PC-3 (cell line): Measurements from ENCODE around the gene RBM20. TPM values are rescaled to one million over a fixed set of nuclear protein-coding genes. Genes with fewer than 3 reads are reported as not detected.

Experiments
- ATAC-seq: fragments of 200-7000 bp; cut with Tn5 transposase; 2 replicates; pipeline ENCODE4 v1.9.1; 2020; ENCODE audit warnings: mild to moderate bottlenecking, moderate library complexity
- BruUV-seq: library from RNA; stranded (reverse); fragments of 400-500 nt; replicated peaks from 2 replicates; lab custom pipeline; 2021; lab: Mats Ljungman, UMichigan
- CTCF ChIA-PET: fragments of 300-600 bp; sonication (Branson Sonifier 250); formaldehyde crosslinking; loops from one replicate; lab custom pipeline; 2022; ENCODE audit warnings: antibody characterized with exemption; lab: Charles Lee
- POLR2A ChIA-PET: fragments of 300-600 bp; sonication (Branson Sonifier 250); formaldehyde crosslinking; loops from one replicate; lab custom pipeline; 2022; ENCODE audit warnings: antibody characterized with exemption; ENCODE audit not compliant: unreplicated experiment; lab: Charles Lee
- DNase-seq: peaks from one replicate; pipeline ENCODE4 v3.0.0-alpha.2; 2015
- H2AFZ ChIP-seq: fragments of 300-600 bp; sonication (generic); 2 replicates; pipeline ENCODE4 v1.6.0; 2016; ENCODE audit warnings: antibody characterized with exemption, low read length
- H3F3A ChIP-seq: fragments of 300-600 bp; sonication (generic); one replicate; pipeline ENCODE4 v1.6.0; 2017; ENCODE audit warnings: antibody characterized with exemption, low read length, control low read depth, mild to moderate bottlenecking; ENCODE audit not compliant: unreplicated experiment
- H3K27ac ChIP-seq: fragments of 300-600 bp; sonication (generic); 2 replicates; pipeline ENCODE4 v1.5.1; 2016; ENCODE audit warnings: mild to moderate bottlenecking, low read length
- H3K27me3 ChIP-seq: fragments of 300-600 bp; sonication (generic); 2 replicates; pipeline ENCODE4 v1.6.1; 2016; ENCODE audit warnings: low read length, mixed read lengths
- H3K36me3 ChIP-seq: fragments of 300-600 bp; sonication (generic); 2 replicates; pipeline ENCODE4 v1.6.1; 2016; ENCODE audit warnings: low read depth, mixed run types, low read length, mixed read lengths
- H3K4me1 ChIP-seq: fragments of 300-600 bp; sonication (generic); 2 replicates; pipeline ENCODE4 v1.5.1; 2016; ENCODE audit warnings: low read length; ENCODE audit not compliant: insufficient read depth
- H3K4me2 ChIP-seq: fragments of 300-600 bp; sonication (generic); 2 replicates; pipeline ENCODE4 v1.6.0; 2016; ENCODE audit warnings: low read length
- H3K4me3 ChIP-seq: fragments of 300-600 bp; sonication (generic); 2 replicates; pipeline ENCODE4 v1.5.1; 2016; ENCODE audit warnings: mild to moderate bottlenecking, low read length, mixed read lengths
- H3K79me2 ChIP-seq: fragments of 300-600 bp; sonication (generic); 2 replicates; pipeline ENCODE4 v1.6.1; 2017; ENCODE audit warnings: low read length, mixed read lengths
- H3K9ac ChIP-seq: fragments of 300-600 bp; sonication (generic); 2 replicates; pipeline ENCODE4 v1.6.0; 2016; ENCODE audit warnings: mild to moderate bottlenecking, low read length
- H3K9me2 ChIP-seq: fragments of 300-600 bp; sonication (generic); replicated peaks from 2 replicates; pipeline ENCODE4 v1.6.1; 2016; ENCODE audit warnings: mixed run types, low read length, mixed read lengths
- H3K9me3 ChIP-seq: fragments of 300-600 bp; sonication (generic); 2 replicates; pipeline ENCODE4 v1.6.1; 2016; ENCODE audit warnings: low read length, mixed read lengths
- H4K20me1 ChIP-seq: fragments of 300-600 bp; sonication (generic); 2 replicates; pipeline ENCODE4 v1.6.1; 2016; ENCODE audit warnings: low read length, mixed read lengths
- CTCF ChIP-seq: fragments of 300-600 bp; sonication (generic); conservative IDR thresholded peaks from 2 replicates; pipeline ENCODE4 v1.5.1; 2017; ENCODE audit warnings: antibody characterized with exemption, low read depth, mild to moderate bottlenecking, low read length
- EZH2 ChIP-seq: fragments of 300-600 bp; sonication (generic); IDR thresholded peaks from one replicate; pipeline ENCODE4 v1.6.1; 2017; ENCODE audit warnings: antibody characterized with exemption, mild to moderate bottlenecking, low read length; ENCODE audit not compliant: unreplicated experiment
- EZH2phosphoT487 ChIP-seq: fragments of 300-600 bp; sonication (generic); IDR thresholded peaks from 2 replicates; pipeline ENCODE4 v1.6.1; 2018; ENCODE audit warnings: mild to moderate bottlenecking, antibody characterized with exemption, low read length, borderline replicate concordance
- intact Hi-C: fragments of 100-400 bp; cut with micrococcal nuclease; formaldehyde crosslinking; loops from 2 replicates; pipeline ENCODE4 v1.9.0; 2023
- total RNA-seq: library from RNA; depleted of rRNA; stranded (reverse); fragments of >200 nt; gene quantifications from 2 replicates; pipeline ENCODE4 v1.2.3, GENCODE V29; 2014

The RBM20 gene
- total RNA-seq, 1 experiment from 2014 or later, result 0.40 TPM

GRCh38 chr10:110724116-110724921, 80.2 kb downstream of the RBM20 start:
- no peak overlapping the region for H3K4me2 ChIP-seq
- no peak overlapping the region for H3K9ac ChIP-seq
- BruUV-seq, result no TSS peak
- intact Hi-C loops, result no loop called here
- TF ChIP-seq CTCF (no peak), EZH2phosphoT487 (no peak), EZH2 (no peak)
- DNase-seq (no peak), ATAC-seq (no peak)
- H3K9me3 ChIP-seq, result no peaks in the 10 kb centered on the region
- H3K79me2 ChIP-seq, result no peaks in the 10 kb centered on the region
- no peaks in the 10 kb centered on the region for H3K36me3 ChIP-seq
- H3K27me3 ChIP-seq, result no peaks in the 10 kb centered on the region
- H3K9me2 ChIP-seq, result no peaks in the 10 kb centered on the region
- ChIA-PET POLR2A (no interaction called here), CTCF (no interaction called here)
- H3F3A ChIP-seq, result no peaks in the 10 kb centered on the region
- no peak overlapping the region for H3K27ac ChIP-seq
- no peaks in the 10 kb centered on the region for H4K20me1 ChIP-seq
- H2AFZ ChIP-seq, result no peak overlapping the region
- no peak overlapping the region for H3K4me3 ChIP-seq
- H3K4me1 ChIP-seq, result no peaks in the 10 kb centered on the region

GRCh38 chr10:110724937-110725336, 80.8 kb downstream of the RBM20 start:
- Histone ChIP-seq H3K9ac (no peak overlapping the region), H3K9me3 (no peaks in the 10 kb centered on the region), H2AFZ (no peak overlapping the region), H3K79me2 (no peaks in the 10 kb centered on the region), H3K4me1 (no peaks in the 10 kb centered on the region), H3K36me3 (no peaks in the 10 kb centered on the region), H3F3A (no peaks in the 10 kb centered on the region), H4K20me1 (no peaks in the 10 kb centered on the region), H3K4me3 (no peak overlapping the region), H3K27me3 (no peaks in the 10 kb centered on the region), H3K27ac (no peak overlapping the region), H3K4me2 (no peak overlapping the region), H3K9me2 (no peaks in the 10 kb centered on the region)
- CTCF ChIA-PET, result no interaction called here
- no peak for TF ChIP-seq EZH2
- no peak for TF ChIP-seq CTCF
- TF ChIP-seq EZH2phosphoT487, result no peak
- intact Hi-C loops, result no loop called here
- POLR2A ChIA-PET, result no interaction called here
- BruUV-seq, result no TSS peak
- ATAC-seq (no peak), DNase-seq (no peak)
